Non-pigmented ciliary epithelial cell (primary cell): ENCODE measurements around the gene HSF2BP.
A peak's percentile ranks its signal among the peaks of the same experiment; 100 is the strongest.
"Not testable (repeated sequence)": the region's sequence is repeated elsewhere in the genome, so short reads cannot be mapped to it uniquely, and the experiment has no call there.

ENCODE experiments used
- DNase-seq: peaks from one replicate; pipeline ENCODE4 v3.0.0-alpha.2; 2010; ENCODE audit warnings: low read depth

Gene HSF2BP

DNA sequence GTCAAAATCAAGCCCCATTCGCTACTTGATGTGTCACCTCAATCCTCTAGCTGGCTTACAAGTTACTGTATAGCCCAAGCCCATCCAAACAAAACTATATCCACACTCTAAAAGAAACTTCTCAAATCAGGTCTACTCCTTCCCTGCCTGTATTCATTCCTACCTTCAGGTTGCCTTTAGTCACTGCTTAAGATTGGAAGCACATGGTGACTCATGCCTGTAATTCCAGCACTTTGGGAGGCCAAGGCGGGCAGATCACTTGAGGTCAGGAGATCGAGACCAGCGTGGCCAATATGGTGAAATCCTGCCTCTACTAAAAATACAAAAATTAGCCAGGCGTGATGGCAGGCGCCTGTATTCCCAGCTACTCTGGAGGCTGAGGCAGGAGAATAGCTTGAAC lies 7.4 kb downstream of the HSF2BP start:
- not testable (repeated sequence) for DNase-seq

DNA sequence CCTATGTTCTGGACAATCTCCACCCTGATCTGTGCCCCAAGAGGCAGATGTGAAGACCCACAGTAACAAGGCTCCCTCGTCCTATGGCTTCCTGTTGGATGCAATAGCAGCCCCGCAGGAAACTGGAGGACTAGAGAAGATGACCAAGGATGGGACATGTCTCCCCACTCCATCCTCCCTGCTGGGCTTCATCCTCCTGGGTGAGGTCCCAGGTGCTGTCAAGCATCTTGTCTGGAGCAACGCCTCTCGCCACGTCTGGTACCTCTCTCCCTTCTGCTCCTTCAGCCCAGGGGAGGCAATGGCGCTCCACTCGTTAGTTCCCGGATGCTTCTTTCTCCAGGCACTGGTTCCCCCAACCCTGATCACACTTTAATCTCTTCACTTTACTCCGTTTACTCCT lies 11.1 kb downstream of the HSF2BP start:
- no peak for DNase-seq

DNA sequence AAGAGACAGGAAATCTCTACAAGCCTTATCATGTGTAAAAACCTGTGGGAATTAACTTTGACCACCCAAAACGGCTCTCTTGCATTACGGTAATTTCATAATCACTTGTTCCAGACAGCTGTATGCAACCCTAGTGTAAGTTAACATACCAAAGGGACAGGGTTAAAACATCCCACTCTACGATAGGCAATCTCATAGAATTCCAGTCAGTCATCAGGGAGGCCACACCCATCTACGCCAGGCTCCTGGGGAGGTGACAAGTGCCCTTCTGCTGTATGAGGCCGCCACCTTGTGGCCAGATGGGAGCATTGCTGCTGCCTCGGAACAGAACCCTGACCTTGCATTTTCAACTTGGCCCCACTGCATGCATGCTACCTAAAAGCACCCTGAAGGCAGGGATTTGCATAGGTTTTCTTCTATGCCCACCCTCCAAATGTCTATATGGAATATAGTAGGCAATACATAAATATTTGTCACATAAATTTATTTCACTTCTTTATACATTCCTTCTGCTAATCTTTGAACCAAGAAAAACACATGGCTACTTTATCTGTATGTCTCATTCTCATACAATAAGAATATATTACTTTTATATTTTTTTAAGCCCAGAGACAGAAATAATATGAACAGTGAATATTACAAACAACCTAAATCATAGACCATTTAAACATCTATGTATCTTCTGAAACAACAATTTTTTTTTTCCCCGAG lies 12.6 kb downstream of the HSF2BP start:
- peak; percentile 84 for DNase-seq

DNA sequence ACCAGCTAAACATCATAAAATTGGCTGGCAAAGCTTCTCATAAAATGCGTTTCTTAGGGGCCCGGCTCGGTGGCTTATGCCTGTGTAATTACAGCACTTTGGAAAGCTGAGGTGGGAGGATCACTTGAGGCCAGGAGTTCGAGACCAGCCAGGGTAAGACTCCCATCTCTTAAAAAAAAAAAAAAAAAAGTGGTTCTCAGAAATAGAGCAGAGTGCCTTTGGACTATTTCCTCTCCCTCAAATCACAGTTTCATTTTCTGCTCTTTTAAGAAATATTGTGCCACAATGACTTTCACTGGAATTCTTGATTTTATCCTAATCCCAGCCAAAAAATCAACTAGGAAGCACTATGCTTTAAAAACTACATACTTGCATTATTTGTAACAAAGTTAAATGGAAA lies 13.3 kb downstream of the HSF2BP start:
- DNase-seq, result no peak

DNA sequence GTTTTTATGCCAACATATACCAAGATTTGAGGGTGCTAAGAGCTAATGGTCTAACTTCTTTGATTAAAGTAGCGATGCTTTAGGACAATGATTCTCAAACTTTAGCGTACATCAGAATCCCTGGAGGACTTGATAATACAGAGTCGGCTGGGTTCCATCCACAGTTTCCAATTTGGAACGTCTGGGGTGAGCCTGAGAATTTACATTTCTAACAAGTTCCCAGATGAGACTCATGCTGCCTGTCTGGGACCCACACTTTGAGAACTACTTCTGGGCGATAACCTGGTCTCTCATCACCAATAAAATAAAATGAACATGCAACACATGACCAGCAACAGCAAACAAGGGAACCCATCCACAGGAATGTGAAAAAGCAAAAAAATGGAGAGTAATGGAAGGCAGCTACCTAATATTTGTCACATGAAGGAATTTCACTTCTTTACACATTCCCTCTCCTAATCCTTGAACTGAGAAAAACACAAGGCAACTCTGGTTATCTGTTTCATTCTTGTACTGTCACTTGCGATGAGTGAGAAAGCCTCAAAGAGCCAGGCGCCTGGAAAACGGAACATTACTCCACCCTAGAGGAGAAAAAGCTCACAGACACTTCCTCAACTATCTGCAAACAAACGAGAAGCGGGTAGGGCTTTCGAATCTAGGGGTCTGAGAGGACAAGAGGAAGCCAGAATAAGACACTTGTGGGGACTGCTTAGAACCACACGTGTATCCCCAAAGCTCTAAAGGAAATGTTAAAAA lies 14.0 kb downstream of the HSF2BP start:
- DNase-seq, result no peak

DNA sequence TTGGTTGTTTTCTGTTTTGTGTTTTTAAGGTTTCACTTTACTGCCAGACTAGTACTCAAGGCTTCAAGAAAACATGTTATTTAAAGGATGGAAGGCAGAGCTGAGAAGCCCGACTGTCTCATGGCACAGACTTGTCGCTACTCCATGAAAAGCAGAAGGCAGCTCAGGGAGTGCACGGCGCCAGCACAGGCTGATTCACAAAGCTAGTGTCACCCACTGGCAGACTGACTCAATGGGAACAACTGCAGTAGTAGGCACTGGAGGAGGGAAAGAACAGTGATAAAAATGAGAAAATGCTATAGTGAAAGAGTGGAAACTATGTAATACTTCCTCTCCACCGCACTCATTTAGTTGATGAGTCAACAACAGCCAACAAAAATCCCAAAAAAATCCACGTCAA lies 14.7 kb downstream of the HSF2BP start:
- DNase-seq, result no peak

DNA sequence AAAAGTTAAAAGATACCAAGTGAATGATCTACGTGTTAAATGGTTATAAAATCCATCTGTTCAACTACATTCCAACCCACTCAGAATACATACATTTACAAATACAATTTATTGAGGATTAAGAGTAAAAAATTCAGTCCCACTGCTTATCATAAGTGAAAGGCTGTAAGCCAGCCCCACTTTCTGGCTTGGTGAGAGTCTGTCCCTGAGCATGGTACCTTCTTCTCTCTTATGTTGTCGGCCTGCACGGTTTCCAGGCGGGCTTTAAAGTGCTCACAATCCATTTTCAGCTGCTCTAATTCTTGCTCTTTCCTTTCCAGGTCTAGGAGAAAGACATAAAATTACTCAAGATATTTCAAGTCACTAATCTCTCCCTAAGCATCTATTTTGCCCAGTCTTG lies 15.2 kb downstream of the HSF2BP start:
- DNase-seq, result no peak

DNA sequence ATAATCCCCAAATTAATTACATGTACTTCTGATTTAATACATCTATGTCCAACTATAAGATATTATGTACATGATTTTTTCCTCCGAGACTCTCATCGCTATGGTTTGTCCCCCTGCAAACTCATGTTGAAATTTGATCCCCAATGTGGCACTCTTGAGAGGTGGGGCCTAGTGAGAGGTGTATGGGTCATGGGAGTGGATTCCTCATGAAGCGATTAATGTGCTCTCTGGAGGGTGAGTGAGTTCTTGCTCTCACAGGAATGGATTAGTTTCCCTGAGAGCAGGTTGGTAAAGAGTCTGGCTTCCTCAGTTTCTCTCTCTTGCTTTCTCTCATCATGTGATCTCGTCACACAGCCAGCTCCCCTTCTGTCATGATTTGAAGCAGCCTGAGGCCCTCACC lies 16.1 kb downstream of the HSF2BP start:
- DNase-seq, result no peak

DNA sequence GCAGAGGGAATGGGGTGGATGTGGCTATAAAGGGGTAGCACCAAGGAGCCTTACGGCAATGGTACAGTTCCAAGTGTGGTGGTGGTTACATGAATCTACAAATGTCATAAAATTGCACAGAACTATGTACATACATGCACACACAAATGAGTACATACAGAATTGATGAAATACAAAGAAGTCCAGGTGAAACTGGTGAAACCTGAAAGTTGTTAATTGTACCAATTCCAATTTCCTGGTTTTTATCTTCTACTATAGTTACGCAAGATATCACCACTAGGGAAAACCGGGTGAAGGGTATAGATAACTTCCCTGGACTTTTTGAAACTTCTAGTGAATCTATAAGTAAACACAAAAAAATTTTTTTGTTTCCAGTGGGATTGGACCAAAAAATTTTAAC lies 18.9 kb downstream of the HSF2BP start:
- no peak for DNase-seq

DNA sequence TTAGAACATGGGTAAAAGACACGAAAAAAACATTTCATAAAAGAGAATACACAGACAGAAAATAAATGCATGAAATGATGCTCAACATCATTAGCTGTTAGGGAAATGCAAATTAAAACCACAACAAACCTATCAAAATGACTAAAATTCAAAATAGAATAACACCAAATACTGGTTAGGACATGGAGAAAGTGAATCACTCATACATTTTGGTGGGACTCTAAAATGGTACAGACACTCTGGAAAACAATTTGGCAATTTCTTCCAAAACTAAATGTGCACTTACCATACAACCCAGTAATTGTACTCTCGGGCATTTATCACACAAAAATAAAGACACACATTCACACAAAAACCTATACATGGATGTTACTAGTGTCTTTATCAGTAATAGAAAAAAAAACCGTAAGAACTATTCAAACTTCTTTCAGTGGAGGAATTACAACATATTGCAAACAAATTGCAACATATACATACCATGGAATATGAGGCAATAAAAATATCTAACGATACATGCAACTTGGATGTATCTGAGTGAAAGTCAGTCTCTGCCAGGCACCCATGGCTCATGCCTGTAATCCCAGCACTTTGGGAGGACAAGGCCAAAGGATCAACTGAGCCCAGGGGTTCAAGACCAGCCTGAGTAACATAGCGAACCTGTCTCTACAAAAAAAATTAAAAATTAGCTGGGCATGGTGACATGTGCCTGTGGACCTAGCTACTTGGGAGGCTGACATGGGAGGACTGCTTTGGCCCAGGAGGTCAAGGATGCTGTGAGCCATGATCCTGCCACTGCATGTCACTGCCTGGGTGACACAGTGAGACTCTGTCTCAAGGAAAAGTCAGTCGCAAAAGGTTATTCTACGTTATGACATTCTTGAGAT lies 19.6 kb downstream of the HSF2BP start:
- no peak for DNase-seq

DNA sequence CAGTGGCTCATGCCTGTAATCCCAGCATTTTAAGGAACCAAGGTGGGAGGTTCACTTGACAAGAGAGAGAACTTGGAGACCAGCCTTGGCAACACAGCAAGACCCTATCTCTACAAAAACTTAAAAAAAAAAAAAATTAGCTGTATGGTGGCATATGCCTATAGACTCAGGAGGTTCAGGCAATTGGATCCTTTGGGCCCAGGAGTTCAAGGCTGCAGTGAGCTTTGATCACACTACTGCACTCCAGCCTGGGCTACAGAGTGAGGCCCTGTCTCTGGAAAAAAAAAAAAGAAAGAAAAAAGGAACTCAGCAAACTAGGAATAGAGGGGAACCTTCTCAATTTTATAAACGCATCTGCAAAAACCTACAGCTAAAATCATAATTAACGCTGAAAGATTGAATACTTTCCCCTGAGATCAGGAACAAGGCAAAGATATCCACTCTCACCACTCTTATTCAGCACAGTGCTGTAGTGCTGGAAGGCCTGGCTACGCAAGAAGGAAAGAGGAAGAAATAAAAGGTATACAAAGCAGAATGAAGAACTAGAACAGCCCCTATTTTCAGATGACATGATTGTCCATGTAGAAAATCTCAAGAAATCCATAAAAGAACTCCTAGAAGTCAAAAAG lies 21.6 kb downstream of the HSF2BP start:
- DNase-seq, result no peak

DNA sequence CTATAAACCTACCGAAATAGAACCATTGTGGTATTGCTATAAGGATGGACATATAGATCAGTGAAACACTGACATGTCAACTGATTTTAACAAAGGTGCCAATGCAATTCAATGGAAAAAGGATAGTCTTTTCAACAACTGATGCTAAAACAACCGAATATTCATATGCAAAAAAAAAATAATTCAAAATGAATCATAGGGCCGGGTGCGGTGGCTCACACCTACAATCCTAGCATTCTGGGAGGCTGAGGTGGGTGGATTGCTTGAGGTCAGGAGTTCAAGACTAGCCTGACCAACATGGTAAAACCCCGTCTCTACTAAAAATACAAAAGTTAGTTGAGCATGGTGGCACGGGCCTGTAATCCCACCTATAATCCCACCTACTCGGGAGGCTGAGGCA lies 23.9 kb downstream of the HSF2BP start:
- no peak for DNase-seq

DNA sequence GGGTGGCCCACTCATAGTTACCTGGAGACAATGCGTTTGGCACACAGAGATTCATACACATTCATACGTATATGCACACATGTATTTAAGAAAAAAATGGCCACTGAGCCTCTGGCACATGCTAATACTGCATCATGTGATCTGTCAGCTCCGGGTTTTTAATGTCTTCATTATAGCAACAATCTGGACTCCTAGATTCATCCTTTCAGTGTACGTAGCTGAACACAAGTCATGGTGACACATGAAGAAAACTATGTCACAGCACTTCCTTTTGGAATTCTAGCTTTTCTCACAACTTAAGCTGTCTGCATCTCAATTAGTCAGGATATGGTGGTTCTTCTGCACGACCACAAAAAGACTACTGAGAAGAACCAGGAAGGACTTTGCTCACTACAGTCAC lies 24.7 kb downstream of the HSF2BP start:
- no peak for DNase-seq

DNA sequence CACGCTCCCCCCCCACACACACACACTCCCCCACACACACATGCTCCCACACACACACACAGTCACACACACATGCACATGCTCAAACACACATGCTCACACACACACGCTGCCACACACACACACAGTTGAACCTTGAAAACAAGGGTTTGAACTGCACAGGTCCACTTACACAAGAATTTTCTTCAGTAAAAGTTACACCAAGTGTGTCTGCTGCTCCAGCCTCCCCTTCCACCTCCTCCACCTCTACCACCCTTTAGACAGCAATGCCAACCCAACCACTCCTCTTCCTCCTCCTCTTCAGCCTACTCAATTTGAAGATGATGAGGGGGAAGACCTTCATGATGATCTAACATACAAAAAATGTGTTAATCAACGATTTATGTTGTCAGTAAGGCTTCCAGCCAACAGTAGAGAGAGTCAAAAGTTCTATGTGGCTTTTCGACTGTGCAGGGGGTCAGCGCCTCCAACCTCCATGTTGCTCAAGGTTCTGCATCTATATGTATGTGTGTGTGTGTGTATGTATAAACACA lies 26.8 kb downstream of the HSF2BP start:
- DNase-seq, result no peak

DNA sequence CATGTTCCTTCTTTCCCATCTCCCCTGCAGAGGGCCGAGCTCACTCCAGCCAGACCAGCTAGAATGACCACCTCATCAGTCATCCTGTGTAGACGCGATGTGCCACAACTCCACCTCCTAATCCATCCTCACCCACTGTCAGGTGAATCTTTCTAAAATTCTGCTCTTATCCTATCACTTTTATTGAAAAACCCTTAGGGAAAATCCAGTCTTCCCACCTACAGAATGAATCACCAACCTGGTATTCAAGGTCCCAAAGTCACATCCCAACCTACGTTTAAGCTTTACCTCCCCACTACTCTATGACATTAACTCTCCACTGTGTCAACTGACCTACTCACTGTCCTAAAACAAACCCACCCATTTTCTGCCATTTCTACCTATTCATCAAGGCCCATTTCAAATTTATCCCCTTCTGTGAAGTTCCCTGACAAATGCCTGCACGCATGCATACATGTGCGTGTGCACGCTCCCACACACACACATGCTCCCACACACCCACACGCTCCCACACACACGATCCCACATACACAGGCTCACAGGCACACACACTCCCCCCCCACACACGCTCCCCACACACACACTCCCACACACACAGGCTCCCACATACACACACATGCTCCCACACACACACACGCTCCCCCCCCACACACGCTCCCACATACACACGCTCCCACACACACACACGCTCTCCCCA lies 27.7 kb downstream of the HSF2BP start:
- DNase-seq, result no peak

DNA sequence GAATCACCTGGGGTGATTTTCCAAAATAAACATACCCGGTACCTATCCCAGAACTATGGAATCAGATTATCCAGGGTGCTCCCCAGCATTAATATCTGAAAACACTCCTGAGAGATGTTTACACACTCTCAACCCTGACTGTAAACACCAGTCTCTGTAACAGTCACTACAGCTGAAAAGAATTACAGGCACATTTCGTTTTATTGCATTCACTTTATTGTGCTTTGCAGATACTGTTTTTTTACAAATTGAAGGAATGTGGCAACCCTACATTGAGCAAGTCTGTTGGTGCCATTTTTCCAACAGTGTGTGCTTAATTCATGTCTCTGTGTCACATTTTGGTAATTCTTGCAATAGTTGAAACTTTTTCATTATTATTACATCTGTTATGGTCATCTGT lies 31.8 kb downstream of the HSF2BP start:
- no peak for DNase-seq

DNA sequence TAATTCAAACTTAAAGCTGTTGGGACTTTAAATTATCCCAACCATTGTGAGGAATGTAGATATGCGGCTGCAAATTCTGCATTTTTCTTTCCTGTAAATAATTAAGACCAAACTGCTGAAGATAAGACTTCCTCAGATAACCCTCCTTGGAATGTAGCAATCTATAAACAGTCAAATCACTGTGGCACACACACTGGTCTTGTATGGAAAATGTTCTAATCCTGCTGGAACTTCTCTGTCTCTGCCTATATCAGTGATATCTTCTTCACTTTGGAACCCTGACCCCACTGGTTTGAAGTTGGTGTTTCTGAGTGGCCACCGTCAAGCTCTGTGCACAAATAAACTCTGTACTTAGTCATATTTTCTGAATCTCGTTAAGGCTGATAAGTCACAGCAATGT lies 32.9 kb downstream of the HSF2BP start:
- no peak for DNase-seq

DNA sequence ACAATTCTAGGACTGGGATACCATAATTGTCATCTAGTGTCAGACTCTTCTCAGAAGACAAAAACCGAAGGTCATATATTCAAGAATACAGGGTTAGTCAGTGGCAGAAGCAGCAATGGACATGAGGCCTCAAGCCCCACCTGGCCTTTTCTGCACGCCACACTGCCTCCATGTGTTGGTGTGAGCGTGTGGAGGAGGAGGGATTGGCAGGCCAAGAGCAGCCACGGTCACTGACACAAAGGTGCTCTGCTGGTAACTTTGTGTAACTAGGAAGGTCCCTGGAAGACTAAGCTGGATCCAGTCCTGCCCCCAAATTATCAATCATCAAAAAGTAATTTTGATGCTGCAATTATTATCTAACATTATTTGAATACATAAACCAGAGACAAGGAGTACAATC lies 34.9 kb downstream of the HSF2BP start:
- DNase-seq, result no peak

DNA sequence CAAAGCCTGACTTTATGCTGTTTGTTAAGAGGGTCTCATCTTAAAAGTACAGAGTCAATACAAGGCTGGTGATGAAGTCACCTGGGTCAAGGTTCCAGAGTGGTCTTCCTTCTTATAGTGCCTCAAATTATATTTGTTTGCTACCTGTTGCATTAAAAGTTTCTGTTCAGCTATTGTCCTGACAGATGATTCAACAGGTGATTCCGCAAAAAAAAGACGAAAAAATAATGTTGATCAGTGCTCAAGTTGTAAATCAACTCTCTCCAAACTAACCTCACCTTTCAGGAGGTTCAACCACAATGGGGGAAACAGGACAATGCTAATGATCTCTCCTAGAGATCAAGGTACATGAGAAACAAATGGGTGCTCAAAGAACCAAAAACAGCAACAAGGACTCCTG lies 35.7 kb downstream of the HSF2BP start:
- no peak for DNase-seq

DNA sequence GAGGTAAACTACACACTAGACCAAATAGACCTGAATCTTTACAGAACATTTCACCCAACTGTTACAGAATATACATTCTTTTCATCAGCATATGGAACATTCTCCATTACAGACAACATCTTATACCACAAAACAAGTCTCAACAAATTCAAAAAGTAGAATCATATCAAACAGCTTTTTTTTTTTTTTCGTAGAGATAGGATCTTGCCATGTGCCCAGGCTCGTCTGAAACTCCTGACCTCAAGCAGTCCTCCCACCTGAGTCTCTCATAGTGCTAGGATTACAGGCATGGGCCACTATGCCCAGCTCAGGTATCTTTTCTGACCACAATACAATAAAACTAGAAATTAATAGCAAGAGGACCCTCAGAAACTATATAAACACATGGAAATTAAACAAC lies 36.5 kb downstream of the HSF2BP start:
- DNase-seq, result no peak

DNA sequence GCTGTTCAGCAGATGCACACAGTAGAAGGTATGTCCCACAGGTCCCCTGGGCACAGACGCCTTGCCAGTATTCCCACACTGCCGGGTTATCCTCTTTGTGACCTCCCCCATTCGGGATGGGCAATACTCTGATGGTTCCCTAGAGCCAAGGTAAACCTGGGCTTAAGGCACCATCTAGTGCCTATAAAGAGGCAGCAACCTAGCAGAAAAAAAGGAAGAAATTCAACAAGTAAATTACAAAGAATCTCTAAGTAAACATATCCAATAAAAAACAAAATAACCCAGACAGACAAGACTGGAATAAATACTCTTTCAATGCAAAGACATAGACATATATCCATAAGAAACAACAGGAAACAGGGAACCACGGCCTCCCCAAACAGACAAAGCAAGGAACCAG lies 39.4 kb downstream of the HSF2BP start:
- no peak for DNase-seq

DNA sequence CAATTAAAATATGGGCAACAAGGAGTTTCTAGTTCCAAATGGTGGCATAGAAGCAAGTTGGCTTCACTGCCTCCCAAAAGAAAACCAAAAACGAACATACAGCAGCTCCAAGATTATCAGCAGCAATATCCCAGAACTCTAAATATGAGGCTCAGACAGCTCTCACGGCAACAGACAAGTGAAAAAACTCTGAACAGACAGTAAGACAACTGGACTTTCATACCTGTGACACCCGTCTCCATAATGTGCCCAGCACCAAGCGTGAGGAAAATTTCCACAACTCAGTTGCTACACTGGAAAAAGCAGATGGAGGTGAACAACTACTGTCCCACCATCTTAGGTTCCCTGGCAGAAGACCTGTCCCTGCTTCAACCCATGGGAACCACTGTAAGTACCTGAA lies 39.9 kb downstream of the HSF2BP start:
- no peak for DNase-seq
